ENCODE data around the gene TIFAB. TPM values are rescaled to one million over a fixed set of nuclear protein-coding genes. Genes with fewer than 3 reads are reported as not detected.

Gene TIFAB
- total RNA-seq, 1 donor from 2014 or later: not detected

GRCh38 chr5:135447298-135447929 is 4.7 kb downstream of the TIFAB start, which contains the start of gene DCANP1:
Gene DCANP1 (minus strand): TSS chr5:135447348. CDS start chr5:135447108, 240 bp downstream.
- DNase-seq (no peak), ATAC-seq (no peak)
- intact Hi-C loops (cut with micrococcal nuclease): no loop called here

GRCh38 chr5:135446615-135447014 is 5.5 kb downstream of the TIFAB start:
- DNase-seq: no peak
- intact Hi-C loops (cut with micrococcal nuclease): no loop called here
- no peak for ATAC-seq

- intact Hi-C loops (cut with micrococcal nuclease): no loop called here
- no peak for ATAC-seq
- no peak for DNase-seq
Observed at GRCh38 chr5:135446206-135446605, 5.9 kb downstream of the TIFAB start.

- intact Hi-C loops (cut with micrococcal nuclease): no loop called here
- DNase-seq (no peak), ATAC-seq (no peak)
Observed at GRCh38 chr5:135445306-135445985, 6.7 kb downstream of the TIFAB start.

GRCh38 chr5:135444881-135445280 is 7.3 kb downstream of the TIFAB start:
- ATAC-seq: no peak

GRCh38 chr5:135444360-135444759 is 7.8 kb downstream of the TIFAB start:
- no peak for ATAC-seq
- intact Hi-C loops (cut with micrococcal nuclease): no loop called here
- DNase-seq: no peak

More at GRCh38 chr5:135444881-135445280, 7.3 kb downstream of the TIFAB start:
- intact Hi-C loops (cut with micrococcal nuclease): no loop called here
- DNase-seq: no peak

- ATAC-seq: peak; percentile 28
- intact Hi-C loops (cut with micrococcal nuclease): no loop called here
- no peak for DNase-seq
Observed at GRCh38 chr5:135443161-135443960, 8.8 kb downstream of the TIFAB start.

- intact Hi-C loops (cut with micrococcal nuclease): no loop called here
- DNase-seq (no peak), ATAC-seq (no peak)
Observed at GRCh38 chr5:135442431-135443160, 9.6 kb downstream of the TIFAB start.

GRCh38 chr5:135441919-135442318 is 10.2 kb downstream of the TIFAB start:
- ATAC-seq (no peak), DNase-seq (no peak)
- intact Hi-C loops (cut with micrococcal nuclease): no loop called here

GRCh38 chr5:135441350-135441831 is 10.8 kb downstream of the TIFAB start:
- ATAC-seq (no peak), DNase-seq (no peak)
- intact Hi-C loops (cut with micrococcal nuclease): no loop called here

- ATAC-seq (no peak), DNase-seq (no peak)
- intact Hi-C loops (cut with micrococcal nuclease): no loop called here
Observed at GRCh38 chr5:135440916-135441315, 11.2 kb downstream of the TIFAB start.

- intact Hi-C loops (cut with micrococcal nuclease): no loop called here
- ATAC-seq: no peak
- DNase-seq: no peak
Observed at GRCh38 chr5:135439231-135440205, 12.6 kb downstream of the TIFAB start.

GRCh38 chr5:135438636-135439221 is 13.4 kb downstream of the TIFAB start:
- ATAC-seq (no peak), DNase-seq (no peak)
- intact Hi-C loops (cut with micrococcal nuclease): no loop called here

GRCh38 chr5:135437796-135438560 is 14.2 kb downstream of the TIFAB start:
- DNase-seq (peak; percentile 71), ATAC-seq (peak; percentile 73)
- intact Hi-C loops (cut with micrococcal nuclease): no loop called here

GRCh38 chr5:135437422-135437795 is 14.7 kb downstream of the TIFAB start:
- DNase-seq: no peak
- peak; percentile 14 for ATAC-seq
- intact Hi-C loops (cut with micrococcal nuclease): no loop called here

- DNase-seq (no peak), ATAC-seq (no peak)
- intact Hi-C loops (cut with micrococcal nuclease): no loop called here
Observed at GRCh38 chr5:135436951-135437418, 15.2 kb downstream of the TIFAB start.
